GM13976 (cell line): ENCODE results near the gene COL4A3.

Source experiments
- DNase-seq: peaks from one replicate; pipeline ENCODE4 v3.0.0; 2012; ENCODE audit warnings: low spot score
- in situ Hi-C: fragments of 300-500 bp; cut with MboI; formaldehyde crosslinking; loops from one replicate; pipeline ENCODE4 v1.12.0; 2022; ENCODE audit warnings: low sequenced_read_pairs, mixed read lengths, inconsistent platforms; ENCODE audit not compliant: unreplicated experiment
- TF ChIP-seq, protein P1 (sequence below): IDR thresholded peaks from 2 replicates; pipeline ENCODE4 v1.5.1; 2012; ENCODE audit warnings: borderline replicate concordance, mild to moderate bottlenecking; ENCODE audit not compliant: insufficient read depth; ENCODE audit errors: extremely low read depth, missing control alignments, control extremely low read depth

COL4A3 gene

DNA sequence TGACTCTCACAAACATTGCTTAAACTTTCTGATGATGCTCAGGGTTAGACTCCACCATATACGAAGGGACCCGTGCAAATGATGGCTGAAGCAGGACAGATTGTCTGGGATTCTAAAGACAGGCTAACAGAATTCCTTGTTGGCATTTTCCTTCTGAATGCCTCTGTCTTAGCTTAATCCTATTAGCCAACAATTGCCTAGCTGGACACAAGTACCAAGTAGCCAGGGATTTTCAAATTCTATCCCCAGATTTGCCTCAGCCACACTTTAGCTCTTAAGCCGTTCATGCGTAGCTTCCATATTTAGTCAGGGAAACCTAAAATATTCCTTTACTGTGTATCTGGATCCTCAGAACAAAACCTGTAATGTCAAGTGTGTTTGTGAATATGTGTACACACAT lies 40.0 kb downstream of the COL4A3 start:
- TF ChIP-seq, protein P1, sequence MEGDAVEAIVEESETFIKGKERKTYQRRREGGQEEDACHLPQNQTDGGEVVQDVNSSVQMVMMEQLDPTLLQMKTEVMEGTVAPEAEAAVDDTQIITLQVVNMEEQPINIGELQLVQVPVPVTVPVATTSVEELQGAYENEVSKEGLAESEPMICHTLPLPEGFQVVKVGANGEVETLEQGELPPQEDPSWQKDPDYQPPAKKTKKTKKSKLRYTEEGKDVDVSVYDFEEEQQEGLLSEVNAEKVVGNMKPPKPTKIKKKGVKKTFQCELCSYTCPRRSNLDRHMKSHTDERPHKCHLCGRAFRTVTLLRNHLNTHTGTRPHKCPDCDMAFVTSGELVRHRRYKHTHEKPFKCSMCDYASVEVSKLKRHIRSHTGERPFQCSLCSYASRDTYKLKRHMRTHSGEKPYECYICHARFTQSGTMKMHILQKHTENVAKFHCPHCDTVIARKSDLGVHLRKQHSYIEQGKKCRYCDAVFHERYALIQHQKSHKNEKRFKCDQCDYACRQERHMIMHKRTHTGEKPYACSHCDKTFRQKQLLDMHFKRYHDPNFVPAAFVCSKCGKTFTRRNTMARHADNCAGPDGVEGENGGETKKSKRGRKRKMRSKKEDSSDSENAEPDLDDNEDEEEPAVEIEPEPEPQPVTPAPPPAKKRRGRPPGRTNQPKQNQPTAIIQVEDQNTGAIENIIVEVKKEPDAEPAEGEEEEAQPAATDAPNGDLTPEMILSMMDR = no peak

DNA sequence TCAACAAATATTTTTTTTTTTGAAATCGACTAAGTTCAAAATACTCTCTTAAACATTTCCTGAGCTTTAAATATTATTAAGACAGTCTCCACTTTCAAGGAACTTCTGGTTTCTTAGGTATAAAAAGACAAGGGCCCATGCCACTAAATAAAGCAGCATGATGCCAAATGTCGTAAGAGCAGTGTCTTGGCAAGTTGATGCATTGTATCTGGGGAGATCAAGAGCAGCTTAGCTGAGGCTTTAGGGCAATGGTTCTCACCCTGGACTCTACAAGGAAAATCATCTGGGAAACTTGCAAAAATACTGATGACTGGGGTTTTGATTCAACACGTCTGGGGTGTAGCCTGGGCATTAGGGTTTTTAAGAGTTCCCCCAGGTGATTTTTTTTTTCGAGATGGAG lies 41.3 kb downstream of the COL4A3 start:
- DNase-seq = no peak
- TF ChIP-seq, protein P1 = no peak
- in situ Hi-C loops = no loop called here

More for the DNA sequence above, 40.0 kb downstream of the COL4A3 start:
- no peak for DNase-seq
- in situ Hi-C loops = no loop called here

DNA sequence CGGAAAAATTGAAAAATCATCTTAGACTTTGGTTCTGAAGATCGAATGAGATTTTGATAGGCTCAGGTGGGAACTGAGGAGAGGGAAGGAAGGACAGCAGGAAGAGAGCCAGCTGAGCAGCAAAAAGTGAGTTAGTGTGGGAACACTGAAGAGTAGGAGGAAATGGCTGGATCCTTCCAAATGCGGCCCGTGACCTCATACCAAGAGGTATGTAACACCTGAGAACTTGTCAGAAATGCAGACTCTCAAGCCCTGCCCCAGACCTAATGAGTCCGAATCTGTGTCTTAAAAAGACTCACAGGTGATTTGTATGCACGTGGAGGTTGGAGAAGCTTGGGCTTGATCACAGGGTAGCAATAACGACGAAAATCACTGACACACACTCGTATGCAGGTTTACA lies 42.0 kb downstream of the COL4A3 start:
- DNase-seq = no peak
- in situ Hi-C loops = no loop called here
- TF ChIP-seq, protein P1 = no peak

DNA sequence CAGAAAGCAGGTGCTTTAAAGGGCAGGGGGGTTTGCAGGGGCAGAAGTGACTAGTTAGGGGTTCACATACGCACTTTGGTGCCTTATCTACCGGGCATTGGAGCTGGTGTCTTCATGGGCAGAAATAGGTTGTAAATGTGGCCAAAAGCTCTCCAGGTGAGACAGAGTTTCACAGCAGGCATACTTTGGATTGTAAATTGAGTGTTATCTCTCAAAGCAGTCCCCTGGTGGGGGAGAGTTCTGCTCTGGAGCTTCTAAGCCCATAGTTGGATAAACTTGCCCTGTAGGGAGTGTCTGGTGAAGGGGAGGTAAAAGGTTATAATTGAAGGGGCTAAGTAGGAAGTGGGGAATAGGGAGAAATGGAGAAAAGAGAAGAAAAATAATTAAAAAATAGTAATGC lies 43.1 kb downstream of the COL4A3 start:
- TF ChIP-seq, protein P1 = no peak
- in situ Hi-C loops = no loop called here
- DNase-seq = no peak

DNA sequence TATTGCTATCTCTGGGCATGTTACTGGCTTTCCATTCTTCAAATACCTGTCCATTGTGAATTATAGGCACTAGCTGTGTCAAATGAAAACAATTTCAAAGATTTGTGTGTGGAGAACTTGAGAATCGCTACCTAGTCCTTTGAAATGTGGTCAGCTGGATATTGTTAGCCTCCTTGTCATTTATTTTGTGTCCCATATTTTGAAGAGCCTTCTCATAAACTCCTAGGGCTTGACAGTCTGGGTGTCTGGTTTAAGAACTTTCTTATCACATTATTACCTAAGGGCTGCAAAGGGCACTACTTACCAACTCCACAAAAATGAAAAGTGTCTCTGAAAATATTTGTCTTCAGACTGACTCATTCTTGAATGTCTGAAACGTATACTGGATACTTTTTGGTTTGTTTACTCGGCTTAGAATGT lies 50.2 kb downstream of the COL4A3 start:
- TF ChIP-seq, protein P1 = no peak
- DNase-seq = no peak
- in situ Hi-C loops = no loop called here

DNA sequence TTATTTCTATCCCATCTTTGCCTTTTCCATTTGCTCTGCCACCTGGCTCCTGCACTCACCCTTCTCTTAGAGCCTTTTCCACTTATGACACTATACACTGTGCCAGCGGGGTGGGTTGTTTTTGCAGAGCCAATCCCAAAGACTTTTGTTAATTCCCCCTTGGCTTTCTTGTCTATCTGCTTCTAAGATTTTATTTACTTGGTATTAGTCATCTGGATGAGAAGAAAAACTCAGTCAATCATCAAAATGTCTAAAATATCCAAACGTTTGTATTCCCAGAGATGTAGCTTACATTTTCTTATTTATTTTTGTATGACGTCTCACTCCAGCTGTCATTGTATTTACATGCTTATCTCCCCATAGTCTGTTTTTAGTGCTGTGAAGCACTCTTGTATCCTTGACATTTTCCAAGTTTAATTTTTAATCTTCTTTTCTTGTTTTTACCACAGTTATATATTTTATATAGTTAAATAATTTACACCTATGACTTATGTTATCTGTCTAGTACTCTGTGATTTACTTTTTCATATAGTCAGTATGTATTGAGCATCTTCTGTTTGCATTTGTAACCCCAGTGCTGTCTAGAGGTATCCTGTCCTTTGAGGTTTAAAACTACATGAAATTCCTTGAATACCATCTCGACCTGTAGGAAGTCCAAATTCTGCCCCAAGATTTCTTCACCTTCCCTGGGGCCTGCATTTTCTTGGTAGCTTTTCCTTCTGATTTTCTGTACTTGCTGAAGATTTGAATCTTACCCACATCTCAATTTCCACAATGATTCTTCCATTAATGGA lies 55.1 kb downstream of the COL4A3 start:
- TF ChIP-seq, protein P1 = no peak
- in situ Hi-C loops = no loop called here
- DNase-seq = no peak

DNA sequence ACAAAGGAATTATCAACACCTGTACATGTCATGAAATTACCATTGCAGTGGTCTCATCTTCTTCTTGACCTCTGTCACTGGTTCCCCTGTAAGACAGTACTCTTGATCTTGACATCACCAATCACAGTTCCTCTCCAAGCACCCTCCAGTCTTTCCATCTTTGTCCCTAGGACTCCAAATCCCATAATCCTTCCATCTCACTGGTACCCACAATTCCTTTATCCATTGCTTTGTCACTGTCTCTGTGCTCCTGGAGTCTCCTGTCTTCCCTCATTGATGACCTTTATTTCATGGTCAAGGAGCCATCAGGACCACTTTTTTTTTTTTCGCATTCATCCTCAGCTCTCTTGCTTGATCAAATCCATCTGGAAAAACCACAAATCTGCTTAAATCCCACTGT lies 56.7 kb downstream of the COL4A3 start:
- TF ChIP-seq, protein P1 = no peak
- no peak for DNase-seq
- in situ Hi-C loops = no loop called here
